ENCODE measurements around the gene VPS4A. TPM values are rescaled to one million over a fixed set of nuclear protein-coding genes. Genes with fewer than 3 reads are reported as not detected.

Gene VPS4A
- polyA plus RNA-seq, 1 donor from 2014 or later = 46.3 TPM

- Histone ChIP-seq H3K79me2 (replicated peaks; ENCODE audit: insufficient read depth, low read length) (no peaks in the 10 kb centered on the region), H3K9me2 (ENCODE audit: insufficient read depth, low read length) (no peaks in the 10 kb centered on the region)
These were observed 7.8 kb downstream of the VPS4A start for GRCh38 chr16:69318911-69319289.

GRCh38 chr16:69319381-69319780, 8.2 kb downstream of the VPS4A start:
- Histone ChIP-seq H2AFZ (ENCODE audit: low read depth, low read length) (no peak overlapping the region), H3K27ac (ENCODE audit: low read length) (no peak overlapping the region), H3K79me2 (replicated peaks; ENCODE audit: insufficient read depth, low read length) (peaks cover 1% of the 10 kb centered on the region), H3K9me2 (ENCODE audit: insufficient read depth, low read length) (no peaks in the 10 kb centered on the region), H3K36me3 (ENCODE audit: insufficient read depth, low read length) (peaks cover 7% of the 10 kb centered on the region), H3K27me3 (ENCODE audit: insufficient read depth, low read depth, low read length) (no peaks in the 10 kb centered on the region), H3K4me3 (ENCODE audit: low read length) (no peak overlapping the region), H3F3A (ENCODE audit: insufficient read depth, low read length, poor library complexity, severe bottlenecking) (no peaks in the 10 kb centered on the region), H4K20me1 (ENCODE audit: insufficient read depth) (no peaks in the 10 kb centered on the region), H3K9ac (ENCODE audit: low read length) (no peak overlapping the region), H3K9me3 (ENCODE audit: low read length) (no peaks in the 10 kb centered on the region), H3K4me2 (ENCODE audit: low read length) (no peak overlapping the region)
- TF ChIP-seq EP300 (conservative IDR thresholded peaks at IDR 0.05; ENCODE audit: poor library complexity, severe bottlenecking) = no peak
- no peak for TF ChIP-seq TAF1 (IDR thresholded peaks at IDR 0.05; ENCODE audit: low read depth)
- no peak for TF ChIP-seq RAD21 (conservative IDR thresholded peaks at IDR 0.05)
- TF ChIP-seq EZH2 (IDR thresholded peaks at IDR 0.05; ENCODE audit: borderline replicate concordance, insufficient read depth, low read length, poor library complexity, severe bottlenecking) = no peak
- no peak for TF ChIP-seq MXI1 (conservative IDR thresholded peaks at IDR 0.05; ENCODE audit: poor library complexity, severe bottlenecking)
- TF ChIP-seq CTCF (IDR thresholded peaks at IDR 0.05; ENCODE audit: poor library complexity, severe bottlenecking) = no peak
- TF ChIP-seq REST (IDR thresholded peaks at IDR 0.05; ENCODE audit: borderline replicate concordance) = no peak
- TF ChIP-seq POLR2AphosphoS5 (IDR thresholded peaks at IDR 0.05) = no peak
- no peak for TF ChIP-seq SMC3 (conservative IDR thresholded peaks at IDR 0.05; ENCODE audit: poor library complexity)

More at GRCh38 chr16:69318911-69319289, 7.8 kb downstream of the VPS4A start:
- Histone ChIP-seq H3K36me3 (ENCODE audit: insufficient read depth, low read length) (peaks cover 7% of the 10 kb centered on the region), H3F3A (ENCODE audit: insufficient read depth, low read length, poor library complexity, severe bottlenecking) (no peaks in the 10 kb centered on the region), H4K20me1 (ENCODE audit: insufficient read depth) (no peaks in the 10 kb centered on the region), H3K9me3 (ENCODE audit: low read length) (no peaks in the 10 kb centered on the region), H3K27ac (ENCODE audit: low read length) (no peak overlapping the region), H3K4me2 (ENCODE audit: low read length) (no peak overlapping the region), H3K4me3 (ENCODE audit: low read length) (no peak overlapping the region), H3K27me3 (ENCODE audit: insufficient read depth, low read depth, low read length) (no peaks in the 10 kb centered on the region), H2AFZ (ENCODE audit: low read depth, low read length) (no peak overlapping the region), H3K9ac (ENCODE audit: low read length) (no peak overlapping the region)
- TF ChIP-seq RAD21 (conservative IDR thresholded peaks at IDR 0.05) (no peak), CTCF (IDR thresholded peaks at IDR 0.05; ENCODE audit: poor library complexity, severe bottlenecking) (no peak)
